Choroid plexus epithelial cell (primary cell): ENCODE measurements around the gene MPP7.
"Not testable (repeated sequence)": the region's sequence is repeated elsewhere in the genome, so short reads cannot be mapped to it uniquely, and the experiment has no call there.

Experiments used
- DNase-seq: peaks from one replicate; pipeline ENCODE4 v3.0.0-alpha.2; 2010; ENCODE audit warnings: low read depth
- H3K4me3 ChIP-seq: 2 replicates; pipeline ENCODE4 v1.5.1; 2011; ENCODE audit warnings: low read depth, mild to moderate bottlenecking, control low read depth, low read length, moderate library complexity
- CTCF ChIP-seq: conservative IDR thresholded peaks from 2 replicates; pipeline ENCODE4 v1.5.1; 2011; ENCODE audit warnings: low read depth, mild to moderate bottlenecking, control low read depth, inconsistent platforms, low read length, moderate library complexity

MPP7 gene

GRCh38 chr10:28331066-28331465, 28.2 kb upstream of the MPP7 start:
- TF ChIP-seq CTCF, result no peak
- no peak overlapping the region for H3K4me3 ChIP-seq
- DNase-seq, result no peak

GRCh38 chr10:28328346-28328745, 25.5 kb upstream of the MPP7 start:
- TF ChIP-seq CTCF, result no peak
- H3K4me3 ChIP-seq, result no peak overlapping the region
- no peak for DNase-seq

GRCh38 chr10:28327491-28327880, 24.6 kb upstream of the MPP7 start:
- DNase-seq, result peak; percentile 19
- H3K4me3 ChIP-seq, result no peak overlapping the region
- no peak for TF ChIP-seq CTCF

- H3K4me3 ChIP-seq, result no peak overlapping the region
- DNase-seq, result peak; percentile 47
- no peak for TF ChIP-seq CTCF
Measured at GRCh38 chr10:28326516-28327490, 23.9 kb upstream of the MPP7 start.

GRCh38 chr10:28320799-28321198, 17.9 kb upstream of the MPP7 start:
- no peak overlapping the region for H3K4me3 ChIP-seq
- DNase-seq, result no peak
- no peak for TF ChIP-seq CTCF

GRCh38 chr10:28320090-28320489, 17.2 kb upstream of the MPP7 start:
- no peak for DNase-seq
- H3K4me3 ChIP-seq, result no peak overlapping the region

GRCh38 chr10:28319061-28319460, 16.2 kb upstream of the MPP7 start:
- not testable (repeated sequence) for H3K4me3 ChIP-seq, DNase-seq

More at GRCh38 chr10:28320090-28320489, 17.2 kb upstream of the MPP7 start:
- no peak for TF ChIP-seq CTCF
